ENCODE data around the gene IRF2BPL.

GRCh38 chr14:77037938-77038568, 9.5 kb upstream of the IRF2BPL start:
- TF ChIP-seq, protein P1, sequence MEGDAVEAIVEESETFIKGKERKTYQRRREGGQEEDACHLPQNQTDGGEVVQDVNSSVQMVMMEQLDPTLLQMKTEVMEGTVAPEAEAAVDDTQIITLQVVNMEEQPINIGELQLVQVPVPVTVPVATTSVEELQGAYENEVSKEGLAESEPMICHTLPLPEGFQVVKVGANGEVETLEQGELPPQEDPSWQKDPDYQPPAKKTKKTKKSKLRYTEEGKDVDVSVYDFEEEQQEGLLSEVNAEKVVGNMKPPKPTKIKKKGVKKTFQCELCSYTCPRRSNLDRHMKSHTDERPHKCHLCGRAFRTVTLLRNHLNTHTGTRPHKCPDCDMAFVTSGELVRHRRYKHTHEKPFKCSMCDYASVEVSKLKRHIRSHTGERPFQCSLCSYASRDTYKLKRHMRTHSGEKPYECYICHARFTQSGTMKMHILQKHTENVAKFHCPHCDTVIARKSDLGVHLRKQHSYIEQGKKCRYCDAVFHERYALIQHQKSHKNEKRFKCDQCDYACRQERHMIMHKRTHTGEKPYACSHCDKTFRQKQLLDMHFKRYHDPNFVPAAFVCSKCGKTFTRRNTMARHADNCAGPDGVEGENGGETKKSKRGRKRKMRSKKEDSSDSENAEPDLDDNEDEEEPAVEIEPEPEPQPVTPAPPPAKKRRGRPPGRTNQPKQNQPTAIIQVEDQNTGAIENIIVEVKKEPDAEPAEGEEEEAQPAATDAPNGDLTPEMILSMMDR (IDR thresholded peaks at IDR 0.05) = no peak
- TF ChIP-seq POLR2A (IDR thresholded peaks at IDR 0.05) = no peak
